Activated CD8-positive, alpha-beta memory T cell treated with anti-CD3 and anti-CD28 coated beads, Interleukin-2, amount 50 U/mL, for 24 hours (primary cell): Measurements from ENCODE around the gene PCNX2.

ENCODE experiments used
- DNase-seq: peaks from one replicate; pipeline ENCODE4 v3.0.0-alpha.2; 2020; ENCODE audit errors: extremely low read depth

The PCNX2 gene

DNA sequence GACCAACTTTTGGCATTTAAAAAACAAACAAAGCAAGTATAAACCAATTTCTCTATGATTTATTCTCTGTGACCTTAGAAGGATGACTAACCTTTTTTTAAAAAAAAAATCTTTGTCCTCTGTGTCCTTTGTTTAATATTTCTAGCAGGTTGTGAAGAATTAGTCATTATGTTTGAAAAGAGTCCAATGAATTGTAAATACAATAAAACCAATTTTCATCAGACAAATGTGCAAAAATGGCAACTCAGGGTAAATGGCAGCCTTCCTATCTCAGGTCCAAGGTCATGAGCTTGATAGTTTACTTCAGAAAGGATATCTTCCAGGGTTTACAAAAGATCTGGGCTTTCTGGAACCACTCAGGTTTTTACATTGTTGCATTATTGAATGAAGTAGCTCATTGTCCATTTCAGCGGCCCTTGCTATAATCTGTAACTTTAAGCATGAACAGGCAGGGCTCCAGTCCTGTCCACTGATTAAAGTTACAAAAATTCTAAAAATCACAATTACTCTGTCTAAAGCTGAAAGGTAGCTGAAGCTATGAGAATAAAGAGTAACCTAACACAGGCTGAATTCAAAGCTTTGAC, 20.3 kb upstream of the PCNX2 start:
- no peak for DNase-seq

DNA sequence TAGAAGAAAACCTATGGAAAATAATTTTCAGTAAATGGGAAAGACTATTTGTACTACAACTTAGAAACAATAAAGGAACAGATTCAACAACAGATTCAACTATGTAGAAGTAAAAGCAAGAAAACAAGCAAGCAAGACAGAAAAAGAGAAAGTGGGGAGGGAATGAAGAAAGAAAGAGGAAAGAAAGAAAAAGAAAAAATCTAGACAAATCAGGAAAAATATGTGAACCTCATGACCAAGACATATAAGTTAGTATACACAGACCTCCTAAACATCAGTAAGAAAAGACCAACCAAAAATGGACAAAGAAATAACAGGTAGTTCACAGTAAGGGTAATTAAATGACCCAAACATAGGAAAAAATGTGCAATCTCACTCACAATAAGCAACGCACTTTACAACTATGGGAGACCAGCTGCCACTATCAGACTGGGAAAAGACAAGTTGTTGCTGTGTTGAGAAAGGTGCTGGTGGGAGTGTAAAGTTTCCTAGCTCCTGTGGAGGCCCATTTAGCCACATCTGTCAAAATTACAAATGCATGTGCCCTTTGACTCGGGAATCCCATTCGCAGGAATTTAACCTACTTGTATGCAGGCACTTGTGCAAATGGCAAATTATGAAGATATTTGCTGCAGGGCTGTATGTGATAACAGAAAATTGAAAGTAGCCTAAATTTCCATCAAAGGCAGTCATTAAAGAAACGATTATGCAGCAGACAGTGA, 18.1 kb upstream of the PCNX2 start:
- no peak for DNase-seq

DNA sequence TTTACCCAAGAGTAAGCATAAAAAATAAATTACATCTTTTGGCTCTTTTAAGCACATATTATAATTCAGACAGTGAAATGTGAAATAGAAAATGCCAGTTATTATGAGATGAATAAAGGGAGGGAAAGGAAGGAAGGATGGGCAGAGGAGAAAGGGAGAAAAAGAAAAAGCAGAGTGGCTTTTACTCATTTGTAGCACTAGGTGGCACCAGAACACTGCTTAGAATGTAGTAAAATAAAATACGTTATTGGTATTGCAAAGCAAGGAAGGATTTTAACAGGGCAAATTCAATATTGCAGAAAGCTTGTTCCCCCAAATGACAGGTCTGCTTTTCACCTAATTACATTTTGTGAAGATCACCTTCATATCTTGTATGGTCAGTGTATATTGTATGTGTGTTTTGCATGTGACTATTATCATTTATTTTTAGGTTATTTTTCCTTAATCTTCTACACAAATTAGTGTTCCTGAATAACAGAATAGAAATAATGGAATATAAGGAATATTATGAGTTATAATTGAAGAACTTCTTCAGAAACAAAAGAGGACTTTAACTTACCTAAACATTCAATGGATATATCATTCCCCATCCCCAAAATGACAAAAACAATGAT, 9.1 kb upstream of the PCNX2 start:
- no peak for DNase-seq

DNA sequence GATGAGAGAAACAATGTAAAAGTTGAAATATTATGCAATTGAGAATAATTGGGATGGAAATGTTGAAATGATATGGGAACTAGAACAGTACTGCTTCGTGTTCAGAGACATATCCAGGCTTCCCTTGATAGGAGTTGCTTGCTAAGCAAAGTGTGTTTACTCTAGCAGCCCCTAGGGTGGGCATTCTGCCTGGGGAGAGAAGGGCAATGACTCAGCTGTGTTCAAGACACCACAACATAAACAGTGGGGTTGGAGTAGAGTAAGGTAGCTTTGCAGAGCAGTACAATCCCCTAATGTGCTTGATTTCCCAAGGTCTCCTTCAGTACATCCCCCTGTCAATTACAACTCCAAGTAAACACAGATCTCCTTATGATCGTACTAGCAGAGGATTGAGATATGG, 4.8 kb upstream of the PCNX2 start:
- DNase-seq = no peak

DNA sequence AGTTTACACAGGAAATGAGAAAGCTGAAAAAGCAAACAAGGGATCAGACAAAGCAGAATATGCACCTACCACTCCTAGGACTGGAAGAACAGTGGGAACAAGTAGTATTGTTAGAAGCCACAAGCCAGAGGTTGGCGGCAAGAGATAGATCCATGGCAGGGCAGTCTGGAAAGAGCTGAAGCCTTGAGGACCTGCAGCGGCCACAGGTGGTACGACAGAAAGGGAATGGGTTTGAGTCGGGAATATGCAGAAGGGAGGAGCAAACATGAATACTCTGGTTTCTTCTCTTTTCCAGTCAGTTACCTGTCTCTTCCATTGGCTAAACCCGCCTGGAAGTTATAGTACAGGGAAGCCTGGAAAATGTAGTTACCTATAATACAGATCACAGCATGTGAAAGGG, 3.9 kb upstream of the PCNX2 start:
- no peak for DNase-seq

DNA sequence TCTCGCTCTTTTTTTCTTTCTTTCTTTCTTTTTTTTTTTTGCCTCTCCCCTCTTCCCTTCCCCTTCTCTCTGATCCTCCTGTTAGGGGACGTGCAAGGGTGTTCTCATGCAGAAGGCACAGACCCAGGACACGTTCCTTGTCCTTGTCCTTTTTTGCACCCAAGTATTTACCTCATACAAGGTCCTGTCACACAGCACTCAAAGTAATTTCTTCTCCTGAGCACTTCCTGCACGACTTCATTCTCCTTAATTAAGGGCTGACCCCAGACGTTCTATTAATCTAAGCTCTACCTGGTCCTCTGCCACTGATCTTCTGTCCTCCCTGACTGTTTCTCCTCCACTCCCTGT, 424 bp upstream of the PCNX2 start:
- no peak for DNase-seq

DNA sequence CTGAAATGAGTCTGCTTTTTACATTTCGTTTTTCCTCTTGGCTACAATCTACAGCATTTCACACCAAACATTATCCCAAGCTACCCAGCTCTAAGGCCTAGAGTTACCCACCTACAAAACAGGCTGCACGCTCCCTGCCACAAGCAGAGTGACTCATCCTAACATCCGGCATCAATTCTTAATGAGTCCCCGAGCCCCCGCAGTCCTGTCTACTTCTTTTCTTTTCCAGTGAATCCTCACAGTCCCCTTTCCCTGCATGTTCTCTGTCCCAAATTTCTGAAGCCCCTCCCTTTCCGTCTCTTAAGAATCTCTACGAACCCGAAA, 650 bp downstream of the PCNX2 start:
- DNase-seq = no peak

DNA sequence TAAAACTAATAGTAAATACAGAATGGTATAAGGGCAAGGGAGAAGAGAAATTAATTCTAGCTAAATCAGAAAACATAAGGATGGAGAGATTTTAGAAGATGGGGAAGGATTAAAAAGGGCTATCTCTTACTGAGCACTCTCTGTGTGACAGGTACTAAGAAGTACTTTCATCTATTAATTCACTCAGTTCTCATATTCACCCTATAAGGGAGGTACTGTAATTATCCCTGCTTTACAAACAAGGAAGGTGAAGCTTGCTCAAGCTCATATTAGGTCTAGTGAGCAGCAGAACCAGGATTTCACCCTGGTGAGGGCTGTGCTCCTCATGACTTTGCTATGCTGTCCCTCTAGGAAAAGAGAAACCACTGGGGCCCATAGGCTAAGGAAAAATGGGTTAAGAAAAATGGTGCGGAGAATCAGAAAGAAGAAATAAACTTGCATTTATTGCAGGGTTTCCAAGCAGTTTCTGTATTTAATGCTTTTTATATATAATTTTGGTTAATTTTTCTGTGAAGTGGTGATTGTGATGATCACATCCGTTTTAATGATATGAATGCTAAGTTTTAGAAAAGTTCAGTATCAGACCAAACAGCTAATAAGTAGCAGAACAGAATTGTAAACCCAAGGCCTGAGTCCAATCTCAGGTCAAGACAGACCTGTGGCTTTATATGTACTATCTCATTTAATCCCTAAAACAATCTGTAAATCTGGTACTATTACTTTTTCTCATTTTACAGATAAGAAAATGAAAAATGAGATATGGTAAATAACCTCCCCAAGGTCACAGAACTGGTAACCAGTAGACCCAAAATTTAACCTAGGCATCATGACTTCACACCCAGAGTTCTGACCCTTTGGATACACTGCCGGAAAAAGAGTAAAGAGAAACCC, 1.7 kb downstream of the PCNX2 start:
- no peak for DNase-seq

DNA sequence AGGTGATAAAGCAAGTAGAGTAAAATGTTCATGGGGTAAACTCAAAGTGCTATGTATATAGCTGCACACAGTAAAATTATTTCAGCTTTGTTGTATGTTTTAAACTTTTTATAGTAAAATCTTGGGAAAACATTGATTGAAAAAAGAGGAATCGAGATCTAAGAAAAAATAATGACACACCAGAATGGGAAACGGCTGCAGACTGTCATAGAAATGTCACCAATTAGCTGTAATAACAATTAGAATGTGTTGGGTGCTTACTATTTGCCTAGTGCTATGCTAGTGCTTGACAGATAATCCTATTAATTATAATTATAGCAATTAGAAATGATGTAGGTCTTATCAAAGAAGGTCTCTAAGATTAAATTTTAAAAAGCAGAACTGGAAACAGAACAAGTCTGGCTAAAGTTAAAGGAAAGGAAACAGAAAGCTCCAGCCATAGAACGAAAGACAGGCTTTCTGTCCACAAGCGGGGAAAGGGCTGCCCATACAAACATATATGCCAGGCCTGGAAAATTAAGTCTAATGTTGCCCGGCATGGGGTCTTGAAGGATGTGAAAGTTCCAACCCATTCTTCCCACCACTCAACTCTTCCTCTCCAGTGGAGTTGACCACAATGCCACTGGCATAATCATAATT, 5.0 kb downstream of the PCNX2 start:
- DNase-seq = no peak

DNA sequence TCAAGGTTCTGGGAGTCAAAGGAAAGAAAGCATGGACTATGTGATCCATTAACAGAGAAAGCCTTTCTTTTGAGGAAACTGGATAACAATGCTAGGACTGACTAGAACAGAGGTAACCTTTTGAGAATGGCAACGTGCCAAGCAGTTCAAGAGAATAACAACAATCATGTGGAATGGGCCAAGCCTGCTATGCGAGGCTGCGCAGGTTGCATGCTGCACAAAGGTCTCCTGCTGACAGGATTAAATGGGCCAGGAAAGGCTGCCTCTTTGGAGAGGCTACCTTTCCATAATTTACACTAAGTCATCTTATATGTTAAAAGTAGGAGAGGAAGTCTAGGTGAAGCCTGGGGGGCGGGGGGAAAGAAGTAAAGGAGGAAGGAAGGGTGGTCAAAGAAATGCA, 5.8 kb downstream of the PCNX2 start:
- DNase-seq = no peak

DNA sequence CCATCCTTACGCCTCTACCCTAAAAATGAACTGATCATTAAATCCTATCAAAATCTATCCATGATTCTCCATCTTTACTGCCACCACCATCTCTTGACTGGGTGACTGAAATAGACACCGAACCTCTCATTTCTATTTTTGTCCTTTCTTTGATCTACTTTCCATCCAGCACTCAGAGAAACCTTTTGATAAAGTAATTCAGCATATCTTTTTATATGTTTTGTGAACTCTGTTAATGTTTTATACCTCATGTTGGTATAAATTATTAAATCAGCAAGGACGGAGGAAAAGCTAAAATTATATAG, 13.0 kb downstream of the PCNX2 start:
- no peak for DNase-seq

DNA sequence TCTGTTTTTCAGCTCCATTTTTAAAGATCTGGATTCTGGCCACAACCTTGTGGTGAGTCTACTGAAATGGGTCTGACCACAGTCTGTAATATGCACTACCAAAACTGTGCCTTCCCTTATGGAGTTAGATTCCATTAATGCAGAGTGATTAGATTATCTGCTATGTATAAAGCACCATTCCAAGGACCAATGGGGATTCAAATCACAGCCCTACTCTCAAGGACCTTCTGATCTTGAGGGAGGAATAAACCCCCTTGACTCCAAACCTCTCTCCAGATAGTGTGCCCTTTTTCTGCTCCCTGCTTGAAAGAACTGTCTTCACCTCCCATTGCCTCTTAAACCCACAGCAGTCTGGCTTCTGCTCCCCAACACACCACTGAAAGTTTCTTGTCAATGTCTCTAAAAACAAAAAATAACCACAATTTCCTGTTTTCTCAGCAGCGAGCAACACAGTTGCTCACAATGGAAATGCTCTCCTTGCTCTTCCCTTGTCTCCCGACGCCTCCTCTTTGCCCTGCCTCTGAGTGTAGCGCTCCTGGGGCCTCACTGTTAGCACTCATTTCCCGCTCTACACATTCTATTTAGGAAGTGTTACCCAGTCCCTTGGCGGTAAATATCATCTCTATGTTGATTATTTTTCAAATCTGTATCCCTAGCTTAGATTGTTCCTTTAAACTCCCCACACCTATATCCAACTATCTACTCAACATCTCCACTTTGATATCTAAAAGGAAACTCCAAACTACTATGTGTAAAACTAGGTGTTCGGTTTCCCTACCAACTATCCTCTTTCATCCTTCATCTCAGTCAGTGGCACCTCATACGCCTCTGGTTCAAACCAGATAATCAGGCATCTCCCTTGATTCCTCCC, 13.6 kb downstream of the PCNX2 start:
- DNase-seq = no peak

DNA sequence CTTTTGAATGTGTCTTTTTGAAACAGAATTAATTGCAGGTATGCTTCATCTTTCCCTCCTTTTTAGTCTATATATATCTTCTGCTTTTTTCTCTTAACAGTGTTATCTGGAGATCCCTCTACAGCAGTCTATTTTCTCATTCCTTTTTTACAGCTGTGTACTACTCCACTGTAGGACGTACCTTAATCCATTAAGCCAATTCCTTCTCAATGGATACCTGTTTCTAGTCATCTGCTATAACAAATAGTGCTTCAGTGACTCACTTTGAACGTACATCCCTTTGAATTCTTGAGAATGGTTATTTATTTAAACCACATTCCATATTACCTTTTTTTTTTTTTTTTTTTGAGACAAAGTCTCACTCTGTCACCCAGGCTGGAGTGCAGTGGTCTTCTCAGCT, 15.6 kb downstream of the PCNX2 start:
- no peak for DNase-seq

DNA sequence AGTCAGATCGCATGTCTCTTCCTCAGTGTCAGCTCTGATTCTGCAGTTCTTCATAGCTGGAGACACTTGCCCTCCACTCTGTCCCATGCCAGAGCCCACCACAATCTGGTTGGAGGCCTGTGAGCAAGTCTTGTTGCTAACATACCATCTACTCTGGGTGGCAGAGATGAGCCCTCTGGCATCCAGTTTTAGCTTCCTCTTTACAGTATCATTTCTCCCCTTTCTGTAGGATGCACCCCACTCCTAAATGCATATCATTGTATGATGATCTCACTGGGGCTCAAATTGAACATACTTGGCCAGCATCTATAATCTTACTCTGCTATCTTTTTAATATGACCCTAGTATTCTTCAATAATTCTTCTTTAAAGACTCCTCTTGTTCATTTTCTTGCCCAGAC, 16.9 kb downstream of the PCNX2 start:
- DNase-seq = no peak

DNA sequence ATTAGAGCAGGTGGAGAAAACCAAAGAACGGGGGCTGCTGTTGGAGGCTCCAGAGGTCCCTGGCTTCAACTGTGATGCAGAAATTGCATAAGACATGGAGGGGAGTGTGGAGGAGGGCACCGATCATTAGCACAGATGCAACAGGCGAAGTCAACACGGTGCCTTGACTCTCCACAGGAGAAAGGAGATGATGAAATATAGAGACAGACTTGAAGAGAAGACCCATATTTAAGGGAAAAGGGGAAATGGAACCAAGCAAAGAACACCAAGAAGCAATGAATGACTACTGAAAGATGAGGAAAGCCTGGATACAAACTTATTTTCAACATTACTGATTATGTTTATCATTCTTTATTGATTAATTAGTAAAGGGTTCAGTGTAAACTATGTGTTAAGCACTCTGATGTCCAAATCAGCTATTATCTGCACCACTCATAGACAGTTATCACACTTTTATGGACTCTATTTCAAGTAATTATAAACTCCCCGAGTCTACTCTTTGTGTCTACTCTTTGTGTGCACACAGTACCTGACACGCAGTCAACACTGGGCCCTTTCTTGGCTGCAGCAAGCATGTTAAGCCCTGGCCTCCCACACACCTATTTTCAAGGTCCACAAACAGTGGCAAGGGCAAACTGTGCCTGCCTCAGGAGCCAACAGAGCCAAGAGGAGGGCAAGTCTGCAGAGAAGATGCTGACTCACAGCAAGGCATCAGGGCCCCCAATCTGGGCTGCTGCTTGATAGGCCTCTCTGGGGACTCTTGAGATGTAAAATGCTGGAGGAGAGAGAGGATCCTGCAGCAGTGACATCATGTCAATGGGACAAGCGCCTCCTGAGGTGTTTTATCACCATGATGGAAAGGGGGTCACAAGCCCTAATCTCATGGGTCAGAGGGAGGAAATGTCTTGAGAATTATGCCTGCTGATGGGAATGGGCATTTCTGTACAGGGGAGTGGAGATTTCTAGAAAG, 17.6 kb downstream of the PCNX2 start:
- no peak for DNase-seq

DNA sequence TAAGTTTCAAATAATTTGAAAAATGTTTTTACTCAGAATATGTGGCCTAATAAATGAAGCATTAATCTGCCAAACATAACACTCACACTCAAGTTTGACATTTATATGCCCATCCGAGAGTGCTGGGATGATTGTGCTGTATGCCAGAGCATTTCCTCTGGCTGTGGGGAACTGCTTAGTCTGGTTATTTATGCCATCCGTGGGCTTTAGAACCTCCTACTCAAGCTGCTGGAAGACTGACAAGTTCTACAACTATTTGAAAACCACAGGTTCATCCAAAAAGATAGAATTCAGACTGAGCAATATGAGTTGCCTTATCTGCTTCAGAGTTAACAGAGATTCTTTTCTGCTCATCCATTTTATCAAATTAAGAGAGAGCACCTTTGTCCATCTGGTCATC, 25.9 kb downstream of the PCNX2 start:
- no peak for DNase-seq

DNA sequence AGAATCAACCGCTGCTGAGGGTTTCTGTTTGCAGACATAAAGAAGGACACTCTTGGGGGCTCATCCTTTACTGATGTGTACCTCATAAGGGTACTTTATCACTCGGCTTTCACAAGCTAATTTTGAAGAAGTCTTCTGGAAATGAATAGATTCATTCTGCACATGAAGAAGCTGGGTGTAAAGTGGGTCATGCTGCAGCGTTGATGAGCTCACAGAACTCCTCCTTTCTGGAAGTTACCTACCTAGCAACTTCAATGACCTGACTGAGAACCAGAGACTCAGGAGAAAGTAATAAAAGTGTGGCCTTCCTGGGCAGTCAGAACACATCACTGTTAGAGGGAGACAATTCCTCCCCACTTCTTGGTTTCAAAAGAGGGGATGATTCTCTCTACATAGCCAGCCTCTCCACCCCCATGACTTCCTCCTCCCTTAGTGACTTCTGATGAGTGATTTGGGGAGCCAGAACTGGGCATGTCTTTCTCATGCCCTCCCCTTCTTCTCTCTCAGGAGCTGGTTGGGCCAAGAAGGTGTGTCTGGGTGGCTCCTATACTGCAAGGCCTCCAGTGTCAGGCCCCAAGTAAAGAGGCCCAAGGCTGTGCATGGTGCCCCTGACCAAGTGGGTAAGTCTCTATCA, 27.0 kb downstream of the PCNX2 start:
- no peak for DNase-seq

DNA sequence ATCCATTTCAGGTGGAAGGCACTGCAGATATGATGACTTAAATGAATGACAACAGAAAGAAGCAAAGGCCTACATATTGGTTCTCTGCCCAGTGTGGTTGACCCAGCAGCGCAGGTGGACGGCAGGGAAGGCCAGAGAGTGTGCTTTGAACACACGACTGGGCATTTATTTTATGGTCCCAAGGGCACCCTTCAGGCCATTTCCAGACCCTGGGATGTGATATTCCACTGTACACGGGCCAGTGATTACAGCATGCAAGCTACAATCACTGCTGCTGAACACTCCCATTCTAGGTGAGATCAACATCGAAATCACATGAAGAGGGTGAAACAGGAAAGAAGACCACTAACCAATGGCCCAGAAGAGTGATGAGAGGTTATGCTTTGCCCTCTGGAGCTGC, 33.8 kb downstream of the PCNX2 start:
- no peak for DNase-seq

DNA sequence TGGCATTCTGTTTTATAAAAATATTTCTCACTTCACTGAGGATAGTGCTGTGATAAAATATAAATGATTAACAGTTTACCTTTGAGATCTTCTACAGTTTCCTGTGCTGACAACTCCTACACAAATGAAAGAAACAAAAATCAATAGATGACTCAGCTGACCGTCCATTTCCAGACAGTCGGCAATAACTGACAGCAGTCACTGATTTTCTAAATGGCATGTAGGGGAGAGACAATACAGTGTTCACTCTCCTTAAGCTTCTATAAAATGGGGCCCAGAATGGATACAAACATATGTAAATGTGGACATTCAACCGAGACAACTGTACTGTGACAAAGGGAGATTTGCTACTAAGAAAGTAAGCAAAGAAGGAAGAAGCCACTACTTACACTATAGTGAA, 34.3 kb downstream of the PCNX2 start:
- no peak for DNase-seq

DNA sequence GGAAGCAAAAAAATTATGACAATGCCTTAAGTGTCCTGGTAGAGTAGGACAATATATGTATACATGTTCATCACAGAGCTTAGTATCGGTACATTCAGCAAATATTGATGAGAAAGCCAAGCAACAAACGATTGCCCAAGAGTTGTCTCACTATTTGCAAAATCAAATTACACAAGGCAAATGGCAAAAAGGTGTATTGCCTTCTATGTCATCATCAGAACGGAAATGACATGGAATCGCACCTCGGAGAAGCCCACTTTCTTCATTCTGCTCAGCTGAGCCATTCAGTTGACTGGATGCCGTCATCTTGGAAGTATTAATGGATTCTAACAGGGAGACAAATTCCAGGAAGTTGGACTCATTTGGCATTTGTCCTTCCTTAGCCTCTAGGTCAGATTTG, 37.7 kb downstream of the PCNX2 start:
- no peak for DNase-seq
